ENCODE measurements around the gene ALK.

The ALK gene

GRCh38 chr2:29281086-29281915 is 640.1 kb downstream of the ALK start:
- H3K27ac ChIP-seq: no peak overlapping the region
- TF ChIP-seq ZFX (IDR thresholded peaks at IDR 0.05; ENCODE audit: borderline replicate concordance): no peak
- TF ChIP-seq CTCF (IDR thresholded peaks at IDR 0.05): no peak

GRCh38 chr2:29278966-29279365 is 642.4 kb downstream of the ALK start:
- no peak overlapping the region for H3K27ac ChIP-seq
- TF ChIP-seq CTCF (IDR thresholded peaks at IDR 0.05): no peak

- TF ChIP-seq ZFX (IDR thresholded peaks at IDR 0.05; ENCODE audit: borderline replicate concordance): no peak
- no peak for TF ChIP-seq CTCF (IDR thresholded peaks at IDR 0.05)
- H3K27ac ChIP-seq: no peak overlapping the region
Observed at GRCh38 chr2:29276151-29276550, 645.2 kb downstream of the ALK start.

GRCh38 chr2:29275186-29275585 is 646.2 kb downstream of the ALK start:
- H3K27ac ChIP-seq: no peak overlapping the region
- no peak for TF ChIP-seq ZFX (IDR thresholded peaks at IDR 0.05; ENCODE audit: borderline replicate concordance)
- no peak for TF ChIP-seq CTCF (IDR thresholded peaks at IDR 0.05)

GRCh38 chr2:29273685-29274611 is 647.4 kb downstream of the ALK start:
- no peak overlapping the region for H3K27ac ChIP-seq
- TF ChIP-seq ZFX (IDR thresholded peaks at IDR 0.05; ENCODE audit: borderline replicate concordance) (no peak), CTCF (IDR thresholded peaks at IDR 0.05) (no peak)

- no peak for TF ChIP-seq ZFX (IDR thresholded peaks at IDR 0.05; ENCODE audit: borderline replicate concordance)
- TF ChIP-seq CTCF (IDR thresholded peaks at IDR 0.05): no peak
Observed at GRCh38 chr2:29273004-29273684, 648.2 kb downstream of the ALK start.

More at GRCh38 chr2:29273004-29273684, 648.2 kb downstream of the ALK start:
- H3K27ac ChIP-seq: no peak overlapping the region

All from 22Rv1 (cell line).